GM18870 (cell line): ENCODE results near the gene TIRAP.
"Not testable (repeated sequence)": the region's sequence is repeated elsewhere in the genome, so short reads cannot be mapped to it uniquely, and the experiment has no call there.

ENCODE experiments used
- ATAC-seq: cut with Tn5 transposase; IDR thresholded peaks from one replicate; pipeline ENCODE4 v1.9.1; 2021; ENCODE audit warnings: moderate library complexity; ENCODE audit not compliant: unreplicated experiment

TIRAP gene

GRCh38 chr11:126282361-126282735, 545 bp upstream of the TIRAP start:
- ATAC-seq = no peak

GRCh38 chr11:126284829-126285228, 1.9 kb downstream of the TIRAP start:
- peak; percentile 56 for ATAC-seq

- ATAC-seq = no peak
Observed at GRCh38 chr11:126288237-126288636, 5.3 kb downstream of the TIRAP start.

GRCh38 chr11:126290887-126291286, 8.0 kb downstream of the TIRAP start:
- ATAC-seq = no peak

GRCh38 chr11:126293726-126294125, 10.8 kb downstream of the TIRAP start:
- ATAC-seq = no peak

- ATAC-seq = no peak
Observed at GRCh38 chr11:126297004-126297403, 14.1 kb downstream of the TIRAP start.

GRCh38 chr11:126303623-126304456, 20.9 kb downstream of the TIRAP start, which contains the start of gene DCPS:
Gene DCPS (plus strand): TSS chr11:126304060. CDS start chr11:126304081, 21 bp downstream.
- peak; percentile 64 for ATAC-seq

GRCh38 chr11:126304457-126305075, 21.7 kb downstream of the TIRAP start:
- ATAC-seq = no peak

- peak; percentile 49 for ATAC-seq
Observed at GRCh38 chr11:126305699-126306098, 22.8 kb downstream of the TIRAP start.

- no peak for ATAC-seq
Observed at GRCh38 chr11:126307706-126308105, 24.8 kb downstream of the TIRAP start.

- no peak for ATAC-seq
Observed at GRCh38 chr11:126308271-126308671, 25.4 kb downstream of the TIRAP start.

- ATAC-seq = not testable (repeated sequence)
Observed at GRCh38 chr11:126308771-126309170, 25.9 kb downstream of the TIRAP start.

- peak; percentile 35 for ATAC-seq
Observed at GRCh38 chr11:126310200-126310991, 27.5 kb downstream of the TIRAP start.

GRCh38 chr11:126310992-126311310, 28.1 kb downstream of the TIRAP start:
- ATAC-seq = no peak

GRCh38 chr11:126311401-126312291, 28.8 kb downstream of the TIRAP start:
- peak; percentile 66 for ATAC-seq

- no peak for ATAC-seq
Observed at GRCh38 chr11:126312961-126313360, 30.1 kb downstream of the TIRAP start.

- ATAC-seq = no peak
Observed at GRCh38 chr11:126313826-126314225, 30.9 kb downstream of the TIRAP start.

GRCh38 chr11:126317432-126317755, 34.5 kb downstream of the TIRAP start:
- ATAC-seq = no peak

GRCh38 chr11:126317756-126318573, 35.1 kb downstream of the TIRAP start:
- ATAC-seq = peak; percentile 24
